Adrenal gland (tissue), 12 donors: ENCODE results near the gene ANKS6. TPM values are rescaled to one million over a fixed set of nuclear protein-coding genes. Genes with fewer than 3 reads are reported as not detected.

ENCODE experiments used
- DNase-seq, 7 donors: peaks; one replicate each; pipeline ENCODE4 v3.0.0-alpha.2; 2019 to 2020
- H3K27ac ChIP-seq, 5 donors: fragments of 200-600 bp; sonication (generic) in 4 of 5; 1 replicate in 3 of 5; 2 replicates in 2 of 5; pipeline versions ENCODE4 v1.5.1 to v1.8.0; 2016 to 2020; ENCODE audit warnings: mild to moderate bottlenecking in 1 of 5
- H3K27me3 ChIP-seq: fragments of 200-600 bp; 2 replicates; pipeline ENCODE4 v1.8.0; 2021
- H3K36me3 ChIP-seq, 2 donors: fragments of 200-600 bp; replicated peaks in 1 of 2; 1 replicate in 1 of 2; 2 replicates in 1 of 2; pipeline versions ENCODE4 v1.5.1 to v1.8.0; 2018 to 2022
- H3K4me1 ChIP-seq, 2 donors: fragments of 200-600 bp; replicated peaks in 1 of 2; 1 replicate in 1 of 2; 2 replicates in 1 of 2; pipeline versions ENCODE4 v1.5.1 to v1.8.0; 2018 to 2021
- H3K4me3 ChIP-seq, 4 donors: fragments of 200-600 bp; sonication (generic) in 3 of 4; one replicate each; pipeline ENCODE4 v1.5.1; 2016 to 2018
- H3K9me3 ChIP-seq, 3 donors: fragments of 200-600 bp; sonication (generic) in 1 of 3; replicated peaks in 1 of 3; 1 replicate in 2 of 3; 2 replicates in 1 of 3; pipeline versions ENCODE4 v1.5.1 to v1.8.0; 2016 to 2021
- CTCF ChIP-seq, 6 experiments: fragments of 450-650 bp in 4 of 6; fragments of 200-600 bp in 2 of 6; sonication (generic) in 1 of 6; IDR thresholded peaks; 1 replicate in 5 of 6; 2 replicates in 1 of 6; pipeline versions ENCODE4 v1.5.1 to v1.8.0; 2016 to 2021; ENCODE audit warnings: antibody characterized with exemption in 6 of 6, mild to moderate bottlenecking in 2 of 6, moderate library complexity in 1 of 6
- POLR2A ChIP-seq, 2 donors: fragments of 450-650 bp; IDR thresholded peaks; one replicate each; pipeline ENCODE4 v1.6.1; 2017; ENCODE audit warnings: antibody characterized with exemption in 2 of 2, mild to moderate bottlenecking in 2 of 2, moderate library complexity in 1 of 2
- WGBS, 4 donors: extraction: QIAGEN DNeasy Blood & Tissue Kit in 2 of 4; methylation state at CpG; one replicate each; pipeline versions ENCODE4 v1.1.5 to v1.1.7; 2013 to 2017; 5-methylcytosine and 5-hydroxymethylcytosine counted together
- intact Hi-C, 2 donors: fragments of 100-400 bp; cut with DNase I; formaldehyde crosslinking; loops; one replicate each; pipeline versions ENCODE4 v1.14.1 to v1.15.0; 2022 to 2023
- polyA plus RNA-seq, 3 donors: library from polyadenylated mRNA; stranded (reverse); fragments of 200-250 nt in 2 of 3; fragments of 350-450 nt in 1 of 3; fragmentation: Illumina TruSeq in 1 of 3; extraction: RNeasy Lipid Tissue Mini Kit (QIAGEN cat#74804) in 1 of 3; gene quantifications; one replicate each; pipeline ENCODE4 v1.2.3, GENCODE V29; 2013 to 2014
- total RNA-seq, 9 donors: library from RNA; depleted of rRNA in 4 of 9; stranded (reverse); fragments of >200 nt in 4 of 9; fragments of 120-200 nt in 1 of 9; fragmentation: NEBNext Ultra II Directional in 1 of 9; extraction: Animal tissue kit (Norgen Biotek cat#: 25700) in 1 of 9; gene quantifications; one replicate each; pipeline versions ENCODE4 v1.1.0 to v1.2.4, GENCODE V29; 2013 to 2023
- donor health status: healthy with polysubstance abuse.
- donor health status: Bipolar disorder and iron deficiency.
- donor health status: DM: yes; HTN: yes; CAD: no.
- donor health status: DM: no; HTN: no; CAD: no.
- donor health status: DM: no; HTN: no; CAD: no.
- donor health status: DM: yes; HTN: yes; CAD: no.

ANKS6 gene
- total and polyA plus RNA-seq, 12 donors, result 4.3 to 28.4 (median 14.9) TPM

- no peak overlapping the region for H3K4me3 ChIP-seq
- DNase-seq, result no peak
- H3K27me3 ChIP-seq, result no peaks in the 10 kb centered on the region
- TF ChIP-seq POLR2A (IDR thresholded peaks at IDR 0.05) (no peak), CTCF (IDR thresholded peaks at IDR 0.05) (no peak)
- 90 to 94% (median 92%) methylated on average over 7 of the region's 7 CpGs for WGBS, 4 donors
- intact Hi-C loops, result no loop called here
- H3K4me1 ChIP-seq, result no peaks in the 10 kb centered on the region
- H3K36me3 ChIP-seq, result peaks cover 0 to 4% of the 10 kb centered on the region in 2 donors
- no peak overlapping the region for H3K27ac ChIP-seq
- no peaks in the 10 kb centered on the region for H3K9me3 ChIP-seq
Measured at GRCh38 chr9:98745470-98745869, 50.9 kb downstream of the ANKS6 start.

- peaks cover 0 to 4% of the 10 kb centered on the region in 2 donors for H3K36me3 ChIP-seq
- 90 to 98% (median 97%) methylated on average over 13 to 14 of the region's 14 CpGs for WGBS, 4 donors
Measured at GRCh38 chr9:98743818-98744611, 52.3 kb downstream of the ANKS6 start.

GRCh38 chr9:98743329-98743728 is 53.0 kb downstream of the ANKS6 start:
- no peak for TF ChIP-seq POLR2A (IDR thresholded peaks at IDR 0.05)
- DNase-seq, result no peak
- WGBS, 4 donors, result 90 to 96% (median 94%) methylated on average over 2 of the region's 2 CpGs
- Histone ChIP-seq H3K4me3 (no peak overlapping the region), H3K36me3 (peaks cover 0 to 4% of the 10 kb centered on the region in 2 donors), H3K9me3 (no peaks in the 10 kb centered on the region), H3K4me1 (no peaks in the 10 kb centered on the region), H3K27ac (no peak overlapping the region), H3K27me3 (no peaks in the 10 kb centered on the region)
- intact Hi-C loops, result no loop called here

More at GRCh38 chr9:98743818-98744611, 52.3 kb downstream of the ANKS6 start:
- no peak for DNase-seq
- intact Hi-C loops, result no loop called here
- Histone ChIP-seq H3K27me3 (no peaks in the 10 kb centered on the region), H3K27ac (no peak overlapping the region), H3K4me1 (no peaks in the 10 kb centered on the region), H3K9me3 (no peaks in the 10 kb centered on the region), H3K4me3 (no peak overlapping the region)
- TF ChIP-seq POLR2A (IDR thresholded peaks at IDR 0.05) (no peak), CTCF (IDR thresholded peaks at IDR 0.05) (no peak)

- Histone ChIP-seq H3K27ac (no peak overlapping the region), H3K27me3 (no peaks in the 10 kb centered on the region), H3K4me3 (no peak overlapping the region), H3K36me3 (peaks cover 0 to 4% of the 10 kb centered on the region in 2 donors), H3K9me3 (no peaks in the 10 kb centered on the region), H3K4me1 (no peaks in the 10 kb centered on the region)
- no peak for TF ChIP-seq CTCF (IDR thresholded peaks at IDR 0.05)
- no peak for TF ChIP-seq POLR2A (IDR thresholded peaks at IDR 0.05)
- intact Hi-C loops, result no loop called here
- DNase-seq, result no peak
- 80 to 89% (median 84%) methylated on average over 9 to 10 of the region's 10 CpGs for WGBS, 4 donors
Measured at GRCh38 chr9:98742325-98743280, 53.8 kb downstream of the ANKS6 start.
